GM12872 (cell line): Measurements from ENCODE around the gene CD207.

Experiments
- TF ChIP-seq, protein P1 (sequence below): IDR thresholded peaks from 3 replicates; pipeline ENCODE4 v1.5.1; 2011; ENCODE audit warnings: low read depth, mild to moderate bottlenecking, low read length, moderate library complexity; ENCODE audit not compliant: insufficient read depth

Gene CD207

GRCh38 chr2:70828115-70828514 is 7.5 kb downstream of the CD207 start:
- TF ChIP-seq, protein P1, sequence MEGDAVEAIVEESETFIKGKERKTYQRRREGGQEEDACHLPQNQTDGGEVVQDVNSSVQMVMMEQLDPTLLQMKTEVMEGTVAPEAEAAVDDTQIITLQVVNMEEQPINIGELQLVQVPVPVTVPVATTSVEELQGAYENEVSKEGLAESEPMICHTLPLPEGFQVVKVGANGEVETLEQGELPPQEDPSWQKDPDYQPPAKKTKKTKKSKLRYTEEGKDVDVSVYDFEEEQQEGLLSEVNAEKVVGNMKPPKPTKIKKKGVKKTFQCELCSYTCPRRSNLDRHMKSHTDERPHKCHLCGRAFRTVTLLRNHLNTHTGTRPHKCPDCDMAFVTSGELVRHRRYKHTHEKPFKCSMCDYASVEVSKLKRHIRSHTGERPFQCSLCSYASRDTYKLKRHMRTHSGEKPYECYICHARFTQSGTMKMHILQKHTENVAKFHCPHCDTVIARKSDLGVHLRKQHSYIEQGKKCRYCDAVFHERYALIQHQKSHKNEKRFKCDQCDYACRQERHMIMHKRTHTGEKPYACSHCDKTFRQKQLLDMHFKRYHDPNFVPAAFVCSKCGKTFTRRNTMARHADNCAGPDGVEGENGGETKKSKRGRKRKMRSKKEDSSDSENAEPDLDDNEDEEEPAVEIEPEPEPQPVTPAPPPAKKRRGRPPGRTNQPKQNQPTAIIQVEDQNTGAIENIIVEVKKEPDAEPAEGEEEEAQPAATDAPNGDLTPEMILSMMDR = no peak

DNA sequence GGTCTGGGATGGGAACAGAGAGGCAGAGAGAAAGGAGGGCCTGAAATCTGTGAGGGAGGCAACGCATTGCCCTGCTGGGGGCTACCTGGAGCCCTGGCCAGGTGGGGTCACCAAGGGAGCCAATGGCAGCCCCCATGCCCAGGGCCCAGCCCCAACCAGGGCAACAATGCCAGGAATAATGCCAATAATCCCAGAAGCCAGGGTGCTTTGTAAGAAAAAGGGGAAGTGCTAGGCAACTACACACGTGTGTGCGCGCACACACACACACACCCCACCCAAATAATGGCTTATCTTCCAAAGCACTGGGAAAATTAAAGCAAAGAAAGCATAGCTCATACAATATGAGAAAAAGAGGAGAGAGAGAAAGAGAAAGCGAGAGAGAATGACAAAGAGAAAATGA is 8.2 kb downstream of the CD207 start:
- TF ChIP-seq, protein P1 = no peak

GRCh38 chr2:70826696-70827350 is 8.8 kb downstream of the CD207 start:
- TF ChIP-seq, protein P1 = no peak

- TF ChIP-seq, protein P1 = no peak
Measured at GRCh38 chr2:70823249-70823648, 12.4 kb downstream of the CD207 start.

- TF ChIP-seq, protein P1 = no peak
Measured at GRCh38 chr2:70822843-70823242, 12.8 kb downstream of the CD207 start.

DNA sequence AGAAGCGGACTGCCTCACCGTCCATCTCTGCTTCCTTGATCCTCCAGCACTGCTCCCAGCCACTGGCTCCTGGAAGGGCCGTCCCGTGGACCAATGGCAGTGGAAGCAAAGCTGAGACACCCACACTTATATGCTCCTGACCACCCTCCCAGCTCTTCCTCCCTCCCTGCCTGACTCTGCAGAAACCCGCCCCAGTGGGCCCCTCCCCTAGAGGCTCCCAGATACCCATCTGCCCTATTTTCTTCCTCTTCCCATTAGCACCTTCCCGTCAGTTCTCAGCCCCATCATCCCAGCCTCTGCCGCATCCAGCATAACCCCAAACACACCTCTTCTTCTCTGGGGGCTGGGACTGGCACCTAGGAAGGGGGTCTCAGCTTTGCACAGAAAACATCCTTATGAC is 15.1 kb downstream of the CD207 start, which contains the start of gene CLEC4F:
CLEC4F (minus strand) TSS at position 101 of the 400 bp plus-strand sequence; CDS start at position 25, 76 bp downstream.
- TF ChIP-seq, protein P1 = no peak

DNA sequence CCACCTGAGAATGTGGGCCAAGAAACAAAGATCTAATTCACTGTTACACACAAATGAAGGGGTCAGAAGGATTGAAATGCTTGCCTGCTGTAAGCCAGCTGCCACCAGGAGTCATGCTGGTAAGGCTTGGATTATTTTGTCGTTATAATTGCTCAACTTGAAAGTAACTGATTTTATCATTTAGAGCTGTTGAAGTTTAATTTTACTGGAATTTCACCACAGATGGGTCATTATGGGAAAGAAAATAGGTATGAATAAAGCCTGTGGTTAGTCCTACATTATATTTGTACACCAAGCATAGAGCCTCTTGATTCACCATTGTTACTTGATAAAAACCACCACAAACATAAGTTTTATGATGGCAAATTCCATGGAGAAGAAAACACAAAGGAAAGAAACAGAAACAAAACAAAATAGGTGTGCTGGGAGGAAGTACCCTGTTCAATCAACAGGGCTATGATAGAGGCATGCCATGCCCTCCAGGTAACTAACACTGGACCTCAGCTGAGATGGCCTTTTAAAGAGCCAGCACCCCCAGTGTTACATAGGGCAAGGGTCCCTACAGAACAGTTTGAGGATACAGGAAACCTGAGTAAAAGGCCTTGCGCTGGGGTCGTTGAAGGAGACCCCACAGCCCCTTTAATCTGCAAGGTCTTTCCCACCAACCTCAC is 18.2 kb downstream of the CD207 start:
- TF ChIP-seq, protein P1 = no peak
